SH-SY5Y (cell line): ENCODE measurements around the gene PLA2G4B.

Experiments
- GATA2 ChIP-seq: IDR thresholded peaks from 2 replicates; pipeline ENCODE4 v1.6.1; 2011; ENCODE audit warnings: mild to moderate bottlenecking, low read depth, low read length
- GATA3 ChIP-seq: IDR thresholded peaks from 2 replicates; pipeline ENCODE4 v1.6.1; 2011; ENCODE audit warnings: low read depth, mild to moderate bottlenecking, low read length, moderate library complexity

Gene PLA2G4B

DNA sequence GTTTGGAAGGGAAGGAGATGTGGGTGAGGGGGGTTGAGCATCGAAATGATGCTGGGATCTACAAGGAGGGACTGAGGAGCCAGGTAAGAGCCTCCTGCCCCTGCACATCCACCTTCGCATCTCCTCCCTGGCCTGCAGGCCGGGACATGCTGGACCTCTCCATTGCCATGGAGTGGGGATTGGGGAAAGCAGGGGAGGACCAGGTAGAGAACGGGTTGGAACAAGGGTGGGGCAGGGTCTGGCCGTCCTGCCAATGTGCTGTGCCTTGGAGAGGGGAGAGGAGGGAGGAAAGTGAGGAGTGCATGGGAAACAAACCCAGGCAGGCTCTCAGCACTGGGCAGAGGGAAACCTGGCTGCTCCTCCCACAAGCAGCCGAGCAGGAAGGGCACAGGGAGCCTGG lies 10.6 kb downstream of the PLA2G4B start:
- TF ChIP-seq GATA3 (no peak), GATA2 (no peak)

DNA sequence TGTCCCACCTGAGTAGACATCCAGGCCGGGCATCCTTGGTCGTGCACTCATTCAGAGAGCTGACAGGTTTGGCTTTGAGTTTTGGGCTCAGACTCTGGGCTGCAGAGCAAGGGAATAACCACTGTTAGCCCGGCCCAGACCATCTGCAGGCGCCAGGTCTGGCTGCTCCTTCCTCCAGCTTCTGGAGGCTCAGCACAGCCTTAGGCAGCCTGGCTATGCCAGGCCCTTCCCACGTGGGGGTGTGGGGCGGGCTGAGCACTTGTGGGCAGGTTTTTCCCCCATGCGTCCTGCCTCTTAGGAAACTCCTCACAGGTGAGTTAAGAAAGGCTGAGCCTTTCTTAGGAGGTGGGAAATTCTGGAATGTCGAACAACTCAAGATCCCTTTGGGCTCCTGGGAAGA lies 11.2 kb downstream of the PLA2G4B start:
- no peak for TF ChIP-seq GATA2
- no peak for TF ChIP-seq GATA3

DNA sequence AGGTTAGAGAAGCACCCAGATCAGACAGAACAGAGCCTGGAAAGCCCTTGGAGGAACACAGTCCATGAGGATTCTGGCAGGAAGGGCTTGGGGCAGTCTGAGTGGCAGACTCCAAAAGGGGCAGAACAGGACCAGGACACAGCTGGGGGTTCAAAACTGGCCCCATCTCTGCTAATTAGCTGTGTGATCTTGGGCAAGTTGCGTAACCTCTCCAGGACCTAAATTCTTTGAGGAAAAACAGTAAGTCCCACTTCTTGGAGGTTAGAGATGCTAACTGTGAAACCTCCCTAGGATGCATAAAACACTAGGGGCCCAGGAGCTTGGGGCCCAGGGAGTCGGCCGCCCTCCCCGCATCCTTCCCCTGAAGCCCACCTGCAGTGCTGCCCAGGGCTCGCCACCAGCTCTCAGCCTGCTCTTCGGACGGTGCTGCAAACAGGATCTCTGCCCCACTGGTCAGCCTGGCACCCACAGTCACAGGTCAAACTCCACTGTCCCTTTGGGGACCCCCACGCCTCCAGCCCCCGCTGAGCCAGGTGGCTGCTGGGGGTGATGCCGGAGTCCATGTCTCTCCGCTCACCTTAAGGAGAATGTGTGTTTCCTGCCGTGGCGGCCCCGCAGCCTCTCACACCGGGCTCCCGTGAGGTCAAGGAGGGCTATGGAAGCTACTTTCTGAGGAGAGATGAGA lies 12.0 kb downstream of the PLA2G4B start:
- TF ChIP-seq GATA2: no peak
- TF ChIP-seq GATA3: no peak

DNA sequence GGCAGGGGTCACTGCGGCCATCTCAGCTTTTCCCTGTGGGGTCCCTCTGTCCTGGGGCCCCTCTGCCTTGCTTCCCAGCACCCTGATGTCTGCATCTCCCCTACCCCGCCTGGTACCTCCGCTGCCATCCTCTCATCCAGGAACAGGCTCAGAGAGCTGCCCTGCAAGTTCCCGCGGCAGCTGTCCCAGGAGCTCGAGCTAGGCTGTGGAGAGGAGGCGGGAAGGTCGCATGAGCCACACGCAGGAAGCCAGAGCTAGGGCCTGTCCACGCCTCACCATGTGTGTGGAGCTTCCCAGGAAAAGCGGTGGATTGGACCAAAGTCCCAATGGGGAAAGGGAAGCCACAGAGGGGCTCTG lies 12.5 kb downstream of the PLA2G4B start:
- no peak for TF ChIP-seq GATA3
- TF ChIP-seq GATA2: no peak

DNA sequence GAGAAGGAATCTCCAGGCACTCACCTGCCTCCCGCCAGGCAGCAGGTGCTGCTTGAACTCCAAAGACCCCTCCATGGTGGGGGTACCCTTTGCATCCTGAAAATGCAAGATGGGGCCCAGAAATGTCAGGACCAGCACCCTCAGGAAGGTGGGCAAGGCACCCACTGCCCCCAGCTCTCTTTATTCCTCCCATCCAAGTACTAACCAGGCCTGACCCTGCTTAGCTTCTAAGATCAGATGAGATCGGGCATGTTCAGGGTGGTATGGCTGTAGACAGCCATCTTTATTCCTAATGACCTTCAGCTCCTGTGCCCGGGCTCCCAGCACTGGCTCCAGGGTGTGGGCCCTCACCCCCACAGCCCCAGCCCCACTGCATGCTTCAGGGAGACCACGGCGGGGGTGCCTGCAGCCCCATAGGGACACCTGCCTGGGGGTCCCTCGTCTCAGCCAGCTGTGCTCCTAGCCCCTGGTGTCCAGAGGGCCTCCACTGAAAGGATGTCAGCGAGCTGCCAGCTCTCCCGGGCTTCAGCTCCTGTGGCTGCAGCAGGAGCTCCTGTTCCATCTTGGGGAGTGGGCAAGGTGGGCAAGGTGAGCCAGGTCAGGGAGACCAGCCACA lies 13.2 kb downstream of the PLA2G4B start:
- TF ChIP-seq GATA2 (no peak), GATA3 (no peak)

DNA sequence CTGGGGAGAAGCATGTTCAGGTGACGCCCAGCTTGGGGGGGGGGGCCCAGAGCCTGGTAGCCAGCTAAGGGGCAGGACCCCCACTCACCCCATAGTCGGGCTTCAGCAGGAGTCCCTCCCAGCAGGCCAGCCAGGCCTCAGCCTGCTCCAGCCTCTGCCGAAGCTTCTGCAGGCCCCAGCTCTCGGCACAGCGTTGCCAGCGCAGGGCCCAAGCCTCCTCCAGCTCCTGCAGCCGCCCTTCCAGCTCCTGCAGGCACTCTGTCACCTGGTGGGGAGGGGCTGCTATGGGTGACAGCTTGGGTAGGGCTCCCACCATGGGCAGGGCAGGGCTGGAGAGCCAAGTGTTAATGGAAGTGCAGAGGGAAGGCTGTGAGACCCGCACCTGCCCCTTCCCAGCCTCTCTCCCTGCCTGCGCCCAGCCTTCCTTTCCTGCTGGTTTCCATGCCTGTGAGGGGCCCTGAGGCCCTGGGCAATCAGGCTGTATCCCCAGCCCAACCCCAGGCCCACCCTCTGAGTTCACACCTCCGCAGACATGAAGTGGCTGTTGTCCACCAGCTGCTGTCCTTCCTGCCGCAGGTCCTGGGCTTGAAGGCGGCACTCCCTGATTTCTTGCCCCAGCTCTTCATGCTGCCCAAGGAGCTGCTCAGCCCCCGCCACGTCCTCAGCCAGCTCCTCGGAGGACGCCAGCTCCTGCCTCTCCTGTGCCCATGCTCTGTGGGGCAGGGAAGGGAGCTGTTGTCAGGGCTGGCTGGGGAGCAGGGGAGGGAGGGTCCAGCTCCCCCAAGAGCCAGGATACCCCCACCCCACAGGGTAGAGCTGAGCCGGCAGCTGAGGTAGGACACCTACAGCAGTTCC lies 14.3 kb downstream of the PLA2G4B start:
- TF ChIP-seq GATA3: no peak
- TF ChIP-seq GATA2: no peak

DNA sequence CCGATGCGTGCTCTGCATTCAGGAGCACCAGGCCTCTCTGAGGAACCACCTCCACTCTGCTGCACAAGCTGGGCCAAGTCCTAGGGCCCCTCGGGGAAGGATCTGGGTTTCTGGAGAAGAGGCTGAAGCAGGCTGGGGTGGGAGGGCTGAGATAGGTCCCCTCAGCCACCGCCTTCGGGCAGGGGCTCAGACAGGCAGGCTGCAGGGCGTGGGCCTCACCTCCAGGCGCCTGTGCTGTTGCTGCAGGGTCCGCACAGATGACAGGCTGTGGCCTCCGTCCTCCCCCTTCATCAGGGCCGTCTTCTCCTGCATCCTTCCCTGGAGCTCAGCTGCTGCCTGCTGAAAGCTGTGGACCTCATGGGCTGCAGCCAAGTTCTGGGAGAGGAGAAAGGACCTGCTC lies 15.2 kb downstream of the PLA2G4B start:
- TF ChIP-seq GATA3: no peak
- TF ChIP-seq GATA2: no peak

DNA sequence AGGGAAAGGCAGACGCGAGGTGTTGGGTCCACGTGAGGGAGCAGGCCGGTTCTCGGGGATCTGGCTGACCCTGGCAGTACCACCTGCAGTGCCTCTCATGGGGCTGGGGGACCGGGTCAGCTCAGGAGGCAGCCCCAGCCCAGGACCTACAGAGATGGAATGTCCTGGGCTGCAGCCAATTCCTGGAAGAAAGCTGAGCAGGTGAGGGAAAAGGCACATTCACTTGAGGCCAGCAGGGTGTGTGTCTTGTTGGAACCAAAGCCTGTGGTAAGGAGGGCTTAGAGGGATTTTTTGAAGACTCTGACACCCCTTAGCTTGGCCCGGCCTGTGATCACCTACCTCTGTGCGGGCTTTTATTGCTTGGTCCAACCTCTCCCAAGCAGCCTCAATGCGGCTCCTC lies 15.8 kb downstream of the PLA2G4B start:
- TF ChIP-seq GATA3 (no peak), GATA2 (no peak)

DNA sequence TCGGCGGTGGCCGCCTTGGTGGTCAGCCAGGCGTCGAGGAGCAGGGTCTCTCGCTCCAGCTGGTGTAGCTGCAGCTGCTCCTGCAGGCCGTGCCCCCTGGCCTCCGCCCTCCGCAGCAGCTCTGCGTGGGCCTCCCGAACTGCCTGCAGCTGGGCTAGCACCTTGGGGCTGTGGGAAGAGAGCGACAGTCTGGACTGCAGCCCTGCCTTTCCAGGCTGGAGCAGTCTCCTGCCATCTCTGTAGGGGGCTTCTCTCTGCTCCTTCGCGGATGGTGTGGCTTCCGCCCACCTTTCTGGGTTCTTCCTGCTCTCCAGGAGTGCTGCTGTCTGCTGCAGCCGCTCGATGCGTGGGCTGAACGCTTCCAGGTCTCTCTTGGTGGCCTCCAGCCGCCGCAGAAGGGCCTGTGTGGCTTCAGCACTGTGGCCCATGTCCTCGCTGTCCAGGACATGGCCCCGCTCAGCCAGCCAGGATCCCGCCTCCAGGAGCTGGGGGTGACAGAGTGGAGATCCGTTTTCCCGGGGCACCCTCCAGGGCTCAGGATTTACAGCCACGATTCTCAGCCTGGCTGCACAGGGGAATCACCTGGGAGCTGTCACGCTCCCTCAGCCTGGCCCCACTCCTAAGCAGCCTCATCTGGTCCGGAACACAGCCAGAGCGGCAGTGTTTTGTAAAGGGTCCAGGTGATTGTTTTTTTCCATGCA lies 16.8 kb downstream of the PLA2G4B start:
- no peak for TF ChIP-seq GATA3
- TF ChIP-seq GATA2: no peak

DNA sequence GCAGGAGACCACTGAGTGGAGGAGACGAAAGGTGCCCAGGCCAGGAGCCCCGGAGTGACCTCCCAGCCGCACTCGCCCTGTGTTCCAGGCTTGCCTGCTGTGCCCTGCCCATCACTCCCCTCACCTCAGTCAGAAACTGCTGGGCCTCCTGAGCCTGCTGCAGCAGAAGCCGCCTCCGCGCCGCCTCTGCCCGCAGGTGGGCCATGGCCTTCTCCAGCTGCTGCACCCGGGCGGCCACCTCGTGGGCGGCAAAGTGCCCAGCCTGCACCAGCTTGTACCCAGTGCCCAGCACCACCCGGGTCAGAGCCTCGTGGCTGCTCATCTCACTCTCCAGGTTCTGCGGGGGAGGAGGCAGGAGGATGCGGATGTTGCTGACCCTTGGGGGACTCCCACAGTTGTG lies 17.6 kb downstream of the PLA2G4B start:
- TF ChIP-seq GATA3: no peak
- TF ChIP-seq GATA2: no peak

DNA sequence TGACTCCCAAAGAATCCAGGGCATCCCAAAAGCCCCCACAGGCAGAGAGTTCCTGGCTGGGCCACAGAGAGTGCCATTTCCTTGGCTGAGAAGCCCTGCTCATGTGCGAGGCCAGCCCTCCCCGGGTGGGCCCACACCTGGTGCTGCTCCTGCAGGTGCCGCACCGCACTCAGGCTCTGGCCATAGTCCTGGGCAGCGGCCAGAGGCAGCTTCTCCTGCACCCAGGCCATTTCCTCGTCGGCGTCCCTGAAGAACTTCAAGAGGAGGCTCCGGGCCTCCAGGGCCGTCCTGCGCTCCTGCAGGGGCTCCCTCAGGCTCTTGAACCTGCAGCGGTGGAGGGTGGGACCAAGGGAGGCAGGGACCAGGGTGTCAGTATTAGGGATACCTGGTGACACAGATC lies 18.1 kb downstream of the PLA2G4B start:
- TF ChIP-seq GATA2 (no peak), GATA3 (no peak)

DNA sequence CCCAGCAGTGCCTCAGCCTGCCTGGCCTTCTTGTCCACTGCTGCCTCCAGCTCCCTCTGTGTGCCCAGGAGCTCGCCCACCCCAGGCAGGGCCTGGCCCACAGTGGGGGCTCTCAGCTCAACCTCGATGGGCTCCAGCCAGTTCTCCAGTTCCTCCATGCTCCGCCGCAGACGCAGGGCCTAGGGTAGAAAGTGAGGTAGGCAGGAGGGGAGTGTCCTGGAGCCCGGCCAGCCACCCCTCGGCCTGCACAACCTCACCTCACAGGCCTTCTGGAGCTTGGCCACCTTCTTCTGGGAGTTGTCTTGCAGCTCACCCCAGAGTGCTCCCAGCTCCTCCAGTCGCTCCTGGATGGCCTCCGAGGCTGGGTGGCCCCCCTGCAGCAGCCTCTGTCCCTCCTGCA lies 18.7 kb downstream of the PLA2G4B start:
- TF ChIP-seq GATA2 (no peak), GATA3 (no peak)

DNA sequence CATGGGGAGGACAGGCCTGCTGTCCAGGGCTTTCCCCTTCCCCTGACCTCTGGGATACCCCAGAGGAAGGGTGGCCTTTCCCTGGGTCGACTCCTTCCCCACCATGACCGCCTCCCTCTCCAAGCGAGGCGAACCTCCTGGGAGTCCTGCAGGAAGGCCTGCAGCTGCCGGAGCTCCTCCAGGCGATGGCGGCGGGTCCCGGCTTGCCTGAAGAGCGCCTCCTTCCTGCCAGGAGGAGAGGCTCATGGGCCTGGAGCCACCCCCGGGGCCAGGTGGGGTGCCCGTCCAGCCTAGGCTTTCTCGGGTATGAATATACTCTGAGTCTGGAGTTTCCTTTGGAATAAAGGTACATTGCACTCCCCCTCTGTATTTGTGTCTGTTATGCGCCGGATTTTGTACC lies 20.1 kb downstream of the PLA2G4B start:
- TF ChIP-seq GATA2 (no peak), GATA3 (no peak)

DNA sequence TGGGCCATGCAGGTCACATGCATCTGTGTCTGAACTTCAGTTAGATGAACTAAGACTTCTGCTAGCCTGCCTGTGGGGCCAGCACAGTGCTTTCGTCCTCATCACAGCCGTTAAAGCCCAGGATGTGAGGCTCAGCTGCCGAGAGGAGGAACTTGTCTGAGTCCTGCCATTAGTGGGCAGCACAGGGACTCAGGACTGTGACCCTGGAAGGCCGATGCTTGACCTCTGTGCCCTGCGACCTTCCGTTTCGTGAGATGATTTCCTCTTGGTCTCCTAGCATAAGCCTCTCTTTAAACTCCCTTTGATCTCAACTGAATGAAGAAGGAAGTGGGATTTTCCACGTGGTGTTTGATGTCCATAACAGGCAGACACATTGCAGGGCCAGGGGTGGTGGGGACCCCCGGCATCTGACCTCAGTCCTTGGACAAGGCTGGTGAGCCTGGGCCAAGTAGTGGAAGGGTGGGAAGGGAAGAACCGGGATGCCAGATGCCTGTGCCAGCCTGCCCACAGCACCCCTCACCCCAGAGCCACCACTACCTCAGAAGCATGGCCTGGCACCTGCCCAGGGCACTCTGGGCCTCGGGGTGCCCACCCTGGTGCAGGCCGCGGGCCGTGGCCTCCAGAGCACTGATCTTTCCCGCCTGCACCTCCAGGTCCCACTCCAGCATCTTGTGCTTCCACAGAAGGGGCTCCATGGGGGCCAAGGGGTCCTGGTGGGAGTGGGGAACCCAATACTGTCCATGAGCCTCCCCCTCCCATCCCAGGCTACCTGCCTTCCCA lies 21.6 kb downstream of the PLA2G4B start:
- TF ChIP-seq GATA3: no peak
- TF ChIP-seq GATA2: no peak

DNA sequence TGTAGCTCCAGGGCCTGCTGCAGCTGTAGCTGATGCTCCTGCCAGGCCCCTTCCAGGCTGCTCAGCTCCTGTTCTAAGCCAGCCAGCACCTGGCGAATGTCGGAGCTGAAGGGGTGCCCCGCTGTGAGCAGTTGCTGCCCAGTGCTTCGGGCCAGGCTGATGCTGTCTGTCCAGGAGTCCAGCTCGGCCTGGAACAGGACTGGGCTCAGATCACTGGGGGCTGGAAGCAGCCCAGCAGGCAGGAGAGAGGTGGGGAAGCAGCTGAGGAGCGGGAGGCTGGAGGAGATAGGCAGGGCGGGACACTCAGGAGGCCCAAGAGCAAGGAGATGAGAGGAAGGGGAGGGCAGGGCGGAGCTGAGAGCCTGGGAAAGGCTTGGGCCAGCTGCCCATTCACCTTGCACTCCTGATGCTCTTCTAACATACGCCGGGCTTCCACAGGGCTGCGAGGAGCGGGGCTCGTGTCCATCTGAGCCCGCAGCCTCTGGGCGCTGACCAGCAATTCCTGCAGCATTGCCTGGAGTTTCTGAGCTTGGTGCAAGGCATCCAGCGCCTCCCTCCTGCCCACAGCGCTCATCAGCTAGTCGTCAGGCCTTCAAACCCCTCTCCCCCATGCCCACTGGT lies 23.2 kb downstream of the PLA2G4B start:
- no peak for TF ChIP-seq GATA2
- TF ChIP-seq GATA3: no peak
